GM12891 (cell line): Measurements from ENCODE around the gene USH2A.

Experiments used
- POLR2A ChIP-seq: IDR thresholded peaks from 2 replicates; pipeline ENCODE4 v1.6.1; 2011; ENCODE audit warnings: low read depth, low read length, control low read depth
- POLR2AphosphoS5 ChIP-seq: IDR thresholded peaks from 2 replicates; pipeline ENCODE4 v1.6.1; 2011; ENCODE audit warnings: low read depth, low read length, control low read depth

DNA sequence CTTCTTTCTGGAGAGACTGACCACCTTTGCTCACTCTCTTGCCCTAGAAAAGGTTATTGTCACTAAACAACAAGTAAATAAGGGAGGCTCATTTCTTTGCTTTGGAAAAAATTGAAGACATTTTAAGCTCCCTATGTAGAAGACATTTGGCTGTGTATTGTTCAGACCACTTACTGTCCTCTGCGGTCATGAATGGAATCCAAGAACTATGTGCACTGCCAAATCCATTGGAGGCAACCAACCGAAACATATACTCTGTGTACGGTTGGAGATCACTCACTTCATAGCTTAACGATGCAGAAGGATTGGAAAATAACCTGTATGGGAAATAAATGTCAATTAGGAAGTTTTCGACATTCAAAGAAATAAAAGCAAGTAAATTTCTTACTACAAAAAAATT is 523.3 kb downstream of the USH2A start:
- TF ChIP-seq POLR2A, result no peak
- TF ChIP-seq POLR2AphosphoS5, result no peak
